ENCODE results near the gene TRAPPC2L.

TRAPPC2L gene

DNA sequence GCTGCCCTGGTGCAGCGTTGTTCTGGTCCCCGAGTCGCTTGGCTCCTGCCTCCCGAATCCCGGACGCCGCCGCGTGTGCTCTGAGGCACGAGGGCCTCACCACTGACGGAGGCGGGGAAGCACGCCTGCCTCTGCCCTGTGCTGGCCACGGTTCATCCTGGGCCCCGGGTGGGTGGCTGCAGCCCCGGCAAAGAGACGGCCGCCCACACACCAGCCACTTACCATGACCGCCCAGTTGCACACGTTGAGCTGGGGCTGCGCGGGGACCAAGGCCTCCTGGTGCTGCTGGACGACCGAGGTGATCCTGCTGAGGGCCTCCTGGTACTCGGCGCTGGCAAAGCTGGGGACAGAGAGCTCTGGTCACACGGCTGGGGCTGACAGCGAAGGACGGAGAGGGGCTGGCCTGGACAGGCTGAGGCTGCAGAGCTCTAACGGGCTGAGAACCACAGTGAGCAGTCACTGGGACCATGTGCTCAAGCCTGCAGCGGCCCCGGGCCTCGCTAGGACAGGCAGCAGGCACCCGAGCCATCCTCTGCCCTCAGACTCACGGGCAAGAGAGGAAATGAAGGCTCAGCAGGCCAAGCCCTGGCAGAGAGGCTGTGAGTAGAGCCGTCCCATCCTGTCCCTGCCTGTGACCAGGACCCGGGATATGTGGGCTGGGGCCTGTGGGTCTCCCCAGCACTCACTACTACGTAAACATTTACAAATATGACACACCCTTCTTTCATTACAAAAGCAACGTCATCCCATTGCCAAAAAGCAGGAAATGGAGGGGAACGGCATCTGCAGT lies 38.9 kb upstream of the TRAPPC2L start:
- no peak for DNase-seq

DNA sequence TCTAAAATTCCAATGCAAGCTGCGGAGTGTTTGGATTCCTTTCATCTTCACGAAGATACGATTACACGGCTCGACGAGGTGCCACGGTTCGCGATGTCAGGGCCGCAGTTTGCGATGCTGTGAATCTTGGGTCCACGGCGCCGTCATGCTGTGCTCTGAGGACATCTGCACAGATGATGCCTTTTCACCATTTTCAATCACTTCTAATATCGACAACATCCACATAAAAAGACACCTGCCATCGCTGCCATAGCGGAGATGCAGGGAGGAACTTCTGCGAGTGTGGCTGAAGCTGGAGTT lies 38.4 kb upstream of the TRAPPC2L start:
- no peak for DNase-seq

DNA sequence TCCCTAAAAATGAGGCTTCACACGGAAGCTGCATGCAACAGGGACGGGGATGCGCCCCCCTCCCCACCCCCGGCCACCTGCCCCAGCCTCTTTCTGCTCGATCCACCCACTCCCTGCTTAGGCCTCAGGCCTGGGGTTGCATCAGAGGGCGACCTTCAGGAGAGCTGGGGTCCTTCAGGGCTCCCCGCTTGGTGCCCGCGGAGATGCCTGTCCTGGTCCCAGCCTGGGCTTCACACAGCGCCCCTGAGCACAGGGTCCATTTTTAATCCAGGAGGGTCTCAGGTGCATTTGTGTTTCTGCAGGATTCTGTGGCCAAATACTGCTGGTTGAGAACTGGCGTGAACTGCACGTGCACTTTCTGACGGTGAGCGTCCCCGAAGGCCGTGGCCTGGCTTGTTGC lies 37.8 kb upstream of the TRAPPC2L start:
- DNase-seq = no peak

DNA sequence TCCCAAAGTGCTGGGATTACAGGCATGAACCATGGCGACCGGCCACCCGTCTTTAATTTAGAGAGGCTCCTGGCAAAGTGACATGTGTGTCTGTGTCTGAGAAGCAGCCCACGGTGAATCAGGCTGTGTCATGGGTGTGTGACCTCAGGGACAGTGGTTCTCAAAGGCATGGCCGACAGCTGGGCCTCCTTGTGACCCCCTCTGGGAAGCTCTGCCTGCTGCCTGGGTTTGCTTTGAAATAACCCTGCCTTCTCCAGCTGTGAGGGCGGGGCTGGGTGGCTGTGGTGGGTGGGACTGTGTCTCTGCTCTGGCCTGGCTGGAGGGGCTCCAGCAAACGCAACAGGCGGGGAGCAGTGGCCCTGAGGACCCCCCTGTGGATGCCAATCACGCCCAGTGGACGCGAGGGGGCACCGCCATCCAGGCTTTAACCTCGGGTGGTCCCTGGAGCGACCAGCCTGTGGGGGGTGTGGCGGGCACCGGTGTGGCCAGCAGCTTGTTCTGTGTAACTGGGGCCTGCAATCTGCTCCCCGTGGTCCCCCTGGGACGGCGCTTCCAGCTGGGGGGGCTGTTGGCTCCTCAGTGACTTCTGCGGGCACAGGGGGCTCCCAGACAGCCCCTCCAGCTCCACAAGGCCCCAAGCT lies 36.4 kb upstream of the TRAPPC2L start:
- DNase-seq = no peak

DNA sequence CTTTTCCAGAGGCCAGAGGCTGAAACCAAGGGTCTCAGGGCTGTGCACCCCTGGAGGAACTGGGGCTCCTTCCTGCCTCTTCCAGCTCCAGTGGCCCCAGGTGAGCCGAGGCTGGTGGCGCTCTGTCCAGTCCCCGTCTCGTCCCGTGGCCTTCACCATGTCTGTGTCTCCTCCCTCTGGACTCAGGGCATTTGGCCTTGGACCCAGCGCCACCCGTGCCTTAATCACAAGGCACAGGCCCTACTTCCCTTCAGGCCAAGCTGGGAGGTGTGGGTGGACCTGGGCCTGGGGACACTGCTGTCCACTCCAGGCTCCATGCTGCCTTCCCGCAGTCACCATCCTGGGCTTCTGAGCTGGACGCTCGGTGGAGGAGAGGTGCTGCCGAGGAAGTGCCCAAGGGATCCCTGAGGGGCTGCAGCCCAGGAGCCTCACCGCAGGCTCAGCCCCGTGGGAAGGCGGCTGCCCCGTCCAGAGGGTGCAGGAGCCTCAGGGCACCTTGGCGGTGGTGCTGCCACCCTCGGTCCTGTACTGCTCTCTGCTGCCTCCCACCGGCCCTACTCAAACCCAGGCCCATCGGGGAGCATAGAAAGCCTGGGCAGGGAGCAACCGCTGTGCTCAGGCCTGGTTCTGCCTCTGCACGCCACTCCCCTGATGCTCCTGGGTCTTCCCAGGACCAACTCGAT lies 35.6 kb upstream of the TRAPPC2L start:
- DNase-seq = no peak

DNA sequence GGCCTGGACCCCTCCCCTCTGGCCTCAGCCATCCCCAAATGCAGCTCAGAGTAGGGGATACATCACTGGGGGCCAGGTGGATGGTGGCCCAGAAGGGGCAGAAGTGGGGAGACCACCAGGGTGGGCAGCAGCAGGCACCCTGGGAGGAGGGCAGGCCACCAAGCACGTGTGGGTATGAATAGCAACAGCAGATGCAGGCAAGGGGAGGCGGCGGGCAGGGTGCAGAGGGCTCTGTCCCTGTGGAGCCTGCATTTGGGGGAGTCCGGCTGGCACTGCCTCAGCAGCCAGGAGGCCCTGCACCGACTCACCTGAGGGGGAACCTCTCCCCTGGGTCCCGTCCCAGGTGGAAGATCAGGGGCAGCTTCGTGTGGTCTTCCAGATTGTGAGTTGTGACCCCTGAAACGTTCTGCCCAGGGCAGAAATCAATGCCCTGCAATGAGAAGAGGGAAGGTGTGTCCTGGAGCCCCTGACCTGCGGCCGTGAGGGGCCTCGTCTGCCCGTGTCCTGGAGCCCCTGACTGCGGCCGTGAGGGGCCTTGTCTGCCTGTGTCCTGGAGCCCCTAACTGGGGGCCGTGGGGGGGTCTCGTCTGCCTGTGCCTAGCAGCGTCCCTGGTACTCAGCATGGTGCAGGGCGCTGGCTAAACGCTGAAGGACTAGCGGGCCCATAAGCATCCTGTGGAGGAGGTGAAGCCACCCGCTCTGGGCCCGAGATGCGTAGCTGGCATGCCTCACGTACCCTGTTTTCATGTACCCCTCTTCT lies 34.5 kb upstream of the TRAPPC2L start:
- no peak for DNase-seq

DNA sequence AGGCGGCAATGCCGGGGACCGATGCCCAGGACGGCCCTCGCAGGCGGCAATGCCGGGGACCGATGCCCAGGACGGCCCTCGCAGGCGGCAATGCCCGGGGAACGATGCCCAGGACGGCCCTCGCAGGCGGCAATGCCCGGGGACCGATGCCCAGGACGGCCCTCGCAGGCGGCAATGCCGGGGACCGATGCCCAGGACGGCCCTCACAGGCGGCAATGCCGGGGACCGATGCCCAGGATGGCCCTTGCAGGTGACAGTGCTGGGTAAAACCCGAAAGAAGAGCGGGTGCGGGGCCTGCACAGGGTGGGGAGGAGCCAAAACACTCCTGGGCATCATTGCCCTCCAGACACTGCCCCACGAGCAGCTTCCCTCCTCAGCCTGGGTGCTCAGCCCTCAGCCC lies 33.3 kb upstream of the TRAPPC2L start:
- peak in 3 of 51 donors; percentile 8 to 35 (median 19) for DNase-seq

DNA sequence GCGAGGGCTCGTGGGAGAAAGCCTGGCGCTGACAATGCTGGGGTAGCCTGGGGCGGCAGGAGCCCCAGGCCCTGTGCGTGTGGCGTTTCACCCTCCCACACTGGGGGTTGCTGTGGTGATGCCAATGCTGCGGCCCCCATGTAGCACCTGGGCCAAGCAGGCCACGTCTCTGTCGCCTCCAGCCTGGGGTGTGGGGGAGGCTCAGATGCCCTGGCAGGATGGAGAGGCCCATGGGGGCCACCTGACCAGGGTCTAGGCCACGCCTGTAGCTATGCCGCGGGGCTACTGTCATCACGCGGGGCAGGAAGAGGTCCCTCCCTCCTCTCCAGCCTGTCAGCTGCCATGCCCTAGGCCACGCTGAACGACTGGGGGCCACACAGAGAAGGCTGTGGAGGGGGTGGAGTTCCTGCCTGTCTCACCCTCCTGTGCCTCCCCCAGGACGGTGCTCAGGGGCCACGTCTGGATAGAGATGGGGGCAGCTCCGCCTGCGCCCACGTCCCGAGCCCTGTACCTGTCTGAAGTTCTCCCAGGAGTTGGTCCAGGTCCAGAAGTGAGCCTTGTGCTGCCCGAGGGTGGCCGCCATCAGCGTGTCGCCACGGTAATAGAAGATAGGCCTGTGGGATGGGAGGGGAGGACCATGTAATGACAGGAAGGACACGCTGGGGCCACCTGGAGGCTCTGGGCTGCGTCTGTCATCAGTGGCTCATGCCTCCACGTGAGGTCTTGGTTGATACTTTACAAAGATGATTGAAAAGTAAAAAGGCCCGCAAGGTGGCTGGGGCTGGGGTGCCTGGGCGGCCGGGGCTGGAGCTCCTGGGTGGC lies 32.5 kb upstream of the TRAPPC2L start:
- no peak for DNase-seq

DNA sequence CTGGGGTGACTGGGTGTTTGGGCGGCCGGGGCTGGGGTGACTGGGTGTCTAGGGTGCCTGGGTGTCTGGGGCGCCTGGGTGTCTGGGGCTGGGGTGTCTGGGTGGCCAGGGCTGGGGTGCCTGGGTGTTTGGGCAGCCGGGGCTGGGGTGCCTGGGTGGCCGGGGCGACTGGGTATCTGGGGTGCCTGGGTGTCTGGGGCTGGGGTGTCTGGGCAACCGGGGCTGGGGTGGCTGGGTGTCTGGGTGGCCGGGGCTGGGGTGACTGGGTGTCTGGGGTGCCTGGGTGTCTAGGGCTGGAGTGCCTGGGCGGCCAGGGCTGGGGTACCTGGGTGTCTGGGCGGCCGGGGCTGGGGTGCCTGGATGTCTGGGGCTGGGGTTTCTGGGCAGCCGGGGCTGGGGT lies 31.8 kb upstream of the TRAPPC2L start:
- no peak for DNase-seq

DNA sequence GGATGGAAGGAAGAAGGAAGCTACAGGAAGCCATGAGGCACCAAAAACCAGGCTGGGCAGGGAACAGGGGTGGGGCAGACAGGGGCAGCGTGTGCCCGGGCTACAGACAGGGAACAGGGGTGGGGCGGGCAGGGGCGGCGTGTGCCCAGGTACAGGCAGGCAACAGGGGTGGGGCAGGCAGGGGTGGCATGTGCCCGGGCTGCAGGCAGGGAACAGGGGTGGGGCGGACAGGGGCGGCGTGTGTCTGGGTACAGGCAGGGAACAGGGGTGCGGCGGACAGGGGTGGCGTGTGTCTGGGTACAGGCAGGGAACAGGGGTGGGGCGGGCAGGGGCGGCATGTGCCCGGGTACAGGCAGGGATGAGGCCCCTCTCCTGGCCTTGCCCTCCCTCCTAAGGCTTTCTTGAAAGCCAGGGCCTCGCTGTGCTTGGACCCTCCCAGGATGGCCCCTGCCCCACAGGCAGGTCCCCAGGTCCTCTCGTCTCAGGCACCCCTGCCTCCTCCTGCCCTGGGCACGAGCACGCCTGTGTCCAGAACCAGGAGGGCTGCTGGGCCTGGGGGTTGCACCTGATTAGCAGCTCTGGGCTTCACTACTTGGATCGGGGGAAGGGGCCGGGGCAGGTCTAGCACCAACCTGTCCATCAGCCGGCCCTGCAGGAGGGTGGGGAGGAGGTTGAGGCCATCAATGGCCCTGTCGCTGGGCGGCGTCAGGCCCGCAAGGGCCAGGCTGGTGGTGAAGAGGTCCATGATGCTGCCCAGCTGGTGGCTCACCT lies 30.7 kb upstream of the TRAPPC2L start:
- DNase-seq = no peak

DNA sequence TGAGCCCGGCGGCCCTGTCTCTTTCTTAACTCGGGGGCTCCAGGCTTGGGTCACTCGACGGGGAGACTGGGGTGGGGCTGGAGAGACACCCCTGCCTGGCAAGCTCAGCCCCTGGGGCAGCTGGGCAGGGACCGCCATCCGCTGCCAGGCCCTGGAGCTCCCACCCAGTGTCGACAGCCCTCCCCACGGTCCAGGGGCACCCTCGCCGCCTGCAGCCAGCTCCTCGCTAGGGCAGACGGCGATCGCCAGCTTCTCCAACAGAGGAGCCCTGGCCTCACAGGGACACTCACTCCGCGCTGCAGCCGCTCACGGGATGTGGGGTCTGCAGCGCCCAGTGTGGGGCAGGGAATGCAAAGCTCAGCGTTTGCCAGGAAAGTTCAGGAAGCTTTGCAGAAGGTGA lies 29.2 kb upstream of the TRAPPC2L start:
- DNase-seq = no peak

DNA sequence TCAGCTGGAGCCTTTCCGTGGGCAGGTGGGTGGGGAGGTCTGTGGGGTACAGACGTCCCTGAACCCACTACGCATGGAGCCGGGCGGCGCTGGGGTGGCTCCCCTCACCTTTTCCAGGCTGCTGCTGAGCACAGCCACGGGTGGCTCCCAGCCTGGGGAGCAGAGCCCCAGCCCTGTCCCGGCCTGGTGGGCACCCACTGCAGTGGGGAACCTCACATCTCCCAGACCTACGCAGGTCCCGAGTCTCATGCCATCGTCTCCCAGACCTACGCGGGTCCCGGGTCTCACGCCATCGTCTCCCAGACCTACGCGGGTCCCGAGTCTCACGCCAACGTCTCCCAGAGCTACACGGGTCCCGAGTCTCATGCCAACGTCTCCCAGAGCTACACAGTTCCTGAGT lies 28.2 kb upstream of the TRAPPC2L start:
- DNase-seq = peak in 12 of 51 donors; percentile 12 to 56 (median 26)

DNA sequence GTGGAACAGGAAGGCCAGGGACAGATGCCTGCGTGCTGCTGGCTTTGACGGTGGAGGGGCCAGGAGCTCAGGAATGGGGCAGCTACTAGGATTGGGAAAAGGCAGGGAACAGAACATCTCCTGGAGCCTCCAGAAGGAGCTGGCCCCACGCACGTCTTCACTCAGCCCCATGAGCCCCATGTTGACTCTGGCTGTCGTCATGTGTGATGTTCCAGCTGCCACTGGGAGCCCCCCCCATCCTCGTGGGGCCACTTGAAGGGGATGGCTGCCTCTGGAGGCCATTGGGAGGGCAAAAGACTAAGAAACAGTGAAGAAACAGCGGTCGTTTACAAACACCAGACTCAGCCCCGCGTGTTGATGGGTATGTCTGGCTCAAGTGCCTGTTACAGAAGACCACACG lies 26.7 kb upstream of the TRAPPC2L start:
- DNase-seq = no peak

DNA sequence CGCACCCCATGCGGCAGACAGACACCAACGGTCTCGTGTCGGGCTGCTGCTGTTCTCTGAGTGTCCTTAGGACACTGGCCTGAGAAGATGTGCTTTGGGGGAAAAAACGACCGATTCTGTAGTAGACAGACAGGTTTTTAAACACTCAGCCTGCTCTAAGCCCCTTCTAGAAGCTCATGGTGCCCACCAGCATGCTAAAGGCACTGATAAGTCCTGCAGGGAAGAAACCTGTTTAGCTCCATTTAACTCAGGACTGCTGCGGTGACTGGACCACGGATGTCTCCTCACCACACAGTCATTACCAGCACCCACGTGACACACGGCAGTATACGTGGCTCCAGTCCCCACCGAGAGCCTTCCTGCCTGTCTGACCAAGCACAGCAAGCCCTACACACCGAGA lies 26.1 kb upstream of the TRAPPC2L start:
- DNase-seq = no peak

DNA sequence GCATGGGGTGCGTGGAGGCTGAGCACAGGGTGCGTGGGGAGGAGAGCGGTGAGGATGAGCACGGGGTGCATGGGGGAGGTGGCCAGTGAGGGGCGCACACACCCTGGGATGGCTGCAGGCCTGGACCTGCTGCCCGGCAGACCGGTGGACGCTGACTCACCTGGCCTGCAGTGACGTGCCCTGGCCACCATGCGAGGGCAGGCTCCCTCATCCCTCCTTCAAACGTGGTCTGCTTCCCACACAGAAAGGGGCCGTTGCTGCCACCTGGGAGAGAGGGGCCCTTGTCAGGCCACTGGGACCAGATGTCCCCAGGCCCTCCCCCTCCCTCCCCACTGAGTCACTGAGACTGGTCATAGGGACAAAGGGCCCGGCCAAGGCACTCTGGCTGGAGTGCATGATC lies 25.1 kb upstream of the TRAPPC2L start:
- DNase-seq = no peak

DNA sequence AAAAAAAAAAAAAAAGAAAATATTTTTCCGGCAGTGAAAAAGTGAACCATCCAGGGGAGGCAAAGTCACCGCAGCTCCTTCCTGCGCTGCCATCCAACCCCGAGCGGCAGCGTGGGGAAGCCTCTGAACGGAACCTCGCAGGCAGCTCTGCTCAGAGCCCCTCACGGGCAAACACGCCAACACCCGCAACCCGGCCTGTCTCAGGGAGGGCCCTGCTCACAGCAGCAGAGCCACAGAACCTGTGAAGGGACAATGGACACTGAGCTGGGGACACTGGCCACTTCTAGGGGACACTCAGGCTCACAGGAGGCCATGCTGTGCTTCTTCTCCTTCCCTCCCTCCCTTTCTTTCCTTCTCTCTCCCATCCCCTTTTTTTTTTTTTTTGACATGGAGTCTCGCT lies 23.8 kb upstream of the TRAPPC2L start:
- no peak for DNase-seq

DNA sequence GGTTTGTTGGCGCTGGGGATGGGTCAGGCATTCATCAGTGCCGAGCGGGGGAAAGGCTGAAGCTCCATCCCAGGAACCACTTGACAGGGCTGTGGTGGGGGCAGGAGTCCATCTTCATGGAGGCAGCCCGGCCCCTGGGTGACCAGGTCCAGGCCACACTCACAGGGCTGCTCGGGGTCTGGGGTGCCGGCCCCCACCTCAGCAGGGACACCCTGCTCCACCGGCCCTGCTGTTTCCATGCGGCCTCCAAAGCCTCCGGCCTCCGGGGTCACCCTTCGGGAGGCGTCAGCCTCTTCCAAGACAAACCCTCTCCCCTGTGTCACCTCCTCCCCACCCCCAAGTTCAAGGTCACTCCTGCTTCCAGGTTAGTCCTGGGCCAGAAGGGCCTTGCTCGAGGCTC lies 22.3 kb upstream of the TRAPPC2L start:
- no peak for DNase-seq

DNA sequence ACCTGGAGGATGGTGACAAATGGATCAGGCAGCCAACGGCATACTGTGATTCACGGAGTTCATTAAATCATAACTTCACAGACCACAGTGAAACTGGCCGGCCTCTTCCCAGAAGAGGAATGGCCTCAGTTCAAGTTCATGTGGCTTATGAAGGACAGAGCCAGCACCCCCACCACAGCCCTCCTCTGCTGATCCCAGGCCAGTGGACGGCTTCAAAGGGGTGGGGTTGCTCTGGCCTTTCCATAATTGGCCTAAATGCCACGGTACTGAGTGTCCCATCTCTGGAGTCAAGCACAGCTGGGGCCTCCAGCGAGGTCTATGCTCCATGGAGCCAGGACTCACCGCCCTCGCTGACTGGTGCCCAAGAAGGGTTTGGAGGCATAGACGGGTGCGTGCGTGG lies 21.5 kb upstream of the TRAPPC2L start:
- DNase-seq = no peak

DNA sequence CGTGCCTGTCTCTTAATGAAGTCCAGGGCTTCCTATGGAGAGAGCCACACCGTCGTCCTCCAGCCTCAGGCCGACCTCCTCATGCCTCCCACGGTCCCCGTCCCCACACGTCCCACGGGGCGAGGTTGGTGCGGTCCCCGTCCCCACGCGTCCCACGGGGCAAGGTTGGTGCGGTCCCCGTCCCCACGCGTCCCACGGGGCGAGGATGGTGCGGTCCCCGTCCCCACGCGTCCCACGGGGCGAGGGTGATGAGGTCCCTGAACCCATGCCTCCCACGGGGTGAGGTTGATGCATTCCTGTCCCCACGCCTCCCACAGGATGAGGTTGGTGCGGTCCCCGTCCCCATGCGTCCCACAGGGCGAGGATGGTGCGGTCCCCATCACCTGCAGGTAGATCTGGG lies 21.1 kb upstream of the TRAPPC2L start:
- DNase-seq = no peak

DNA sequence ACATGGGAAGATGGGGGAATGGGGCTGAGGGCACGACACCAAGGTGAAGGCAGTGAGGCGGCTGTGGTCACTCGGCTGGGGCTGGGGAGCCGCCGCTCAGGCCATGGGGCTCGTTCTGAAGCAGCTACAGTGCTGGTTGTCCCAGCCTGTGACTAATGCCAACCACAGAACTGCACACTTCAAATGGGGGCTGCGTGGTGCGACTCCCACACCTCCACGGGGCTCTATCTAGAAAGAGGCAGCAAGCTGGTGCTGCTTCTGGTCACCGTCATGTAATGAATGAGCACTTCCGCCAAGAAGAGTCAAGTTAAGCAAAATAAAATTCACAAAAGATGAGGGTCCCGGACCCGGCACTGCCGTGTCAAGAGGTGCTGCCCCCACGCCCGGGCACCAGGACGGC lies 20.1 kb upstream of the TRAPPC2L start:
- no peak for DNase-seq

DNA sequence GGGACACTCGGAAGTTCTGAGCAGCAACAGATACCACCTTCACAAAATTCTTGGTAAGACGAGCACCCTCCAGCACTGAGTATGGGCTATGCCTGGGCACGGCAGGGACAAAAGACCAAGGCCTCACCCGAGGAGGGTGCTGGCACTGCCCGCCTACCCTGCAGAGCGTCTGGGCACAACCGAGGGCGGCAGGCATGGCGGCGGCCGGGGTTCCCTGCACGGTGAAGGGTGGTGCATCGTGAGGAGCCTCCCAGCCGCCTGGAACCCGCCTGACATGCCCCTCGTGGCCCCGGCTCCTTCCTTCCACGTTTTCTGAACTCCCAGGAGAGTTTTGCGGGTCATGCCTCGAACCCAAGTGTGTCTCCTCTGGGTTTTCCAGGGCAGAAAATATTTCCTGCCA lies 19.1 kb upstream of the TRAPPC2L start:
- no peak for DNase-seq

Measured in hypothalamus (tissue), 51 donors.